Esophagus squamous epithelium (tissue), 4 donors: ENCODE measurements around the gene JMJD6.

Source experiments
- CTCF ChIP-seq, 6 experiments: fragments of 450-650 bp in 4 of 6; fragments of 200-600 bp in 2 of 6; sonication (generic) in 2 of 6; IDR thresholded peaks; one replicate each; pipeline ENCODE4 v1.5.1; 2016 to 2019; ENCODE audit warnings: antibody characterized with exemption in 6 of 6, mild to moderate bottlenecking in 4 of 6, moderate library complexity in 4 of 6
- POLR2A ChIP-seq, 4 donors: fragments of 450-650 bp; IDR thresholded peaks; one replicate each; pipeline ENCODE4 v1.6.1; 2017; ENCODE audit warnings: antibody characterized with exemption in 4 of 4, mild to moderate bottlenecking in 4 of 4, moderate library complexity in 3 of 4

- TF ChIP-seq CTCF (IDR thresholded peaks at IDR 0.05), result no peak
- TF ChIP-seq POLR2A (IDR thresholded peaks at IDR 0.05), result no peak
These were observed 49.0 kb downstream of the JMJD6 start for GRCh38 chr17:76677406-76677805.
